ENCODE results near the gene AHRR.
"Not testable (repeated sequence)": the region's sequence is repeated elsewhere in the genome, so short reads cannot be mapped to it uniquely, and the experiment has no call there.

- not testable (repeated sequence) for TF ChIP-seq CTCF, POLR2A (IDR thresholded peaks at IDR 0.05)
Measured at GRCh38 chr5:273491-273890, 48.0 kb upstream of the AHRR start.
